Panc1 (cell line): ENCODE results near the gene TMTC2.

ENCODE experiments used
- CTCF ChIP-seq: fragments of 450-650 bp; IDR thresholded peaks from 2 replicates; pipeline ENCODE4 v1.5.1; 2017; ENCODE audit warnings: mild to moderate bottlenecking
- POLR2AphosphoS5 ChIP-seq: IDR thresholded peaks from 2 replicates; pipeline ENCODE4 v1.6.1; 2012; ENCODE audit warnings: mild to moderate bottlenecking, low read depth, low read length, moderate library complexity
- SIN3A ChIP-seq: IDR thresholded peaks from 2 replicates; pipeline ENCODE4 v1.6.1; 2012; ENCODE audit warnings: low read depth, mild to moderate bottlenecking, low read length, moderate library complexity, borderline replicate concordance; ENCODE audit not compliant: insufficient read depth
- TCF7L2 ChIP-seq: IDR thresholded peaks from 2 replicates; pipeline ENCODE4 v1.6.1; 2011; ENCODE audit warnings: mild to moderate bottlenecking, low read depth, low read length, inconsistent platforms

GRCh38 chr12:82754856-82755255 is 68.2 kb downstream of the TMTC2 start:
- TF ChIP-seq SIN3A (no peak), CTCF (no peak), POLR2AphosphoS5 (no peak), TCF7L2 (no peak)
